Neural crest cell (in vitro differentiated cells): ENCODE measurements around the gene C1S. TPM values are rescaled to one million over a fixed set of nuclear protein-coding genes. Genes with fewer than 3 reads are reported as not detected.
A peak's percentile ranks its signal among the peaks of the same experiment; 100 is the strongest.

Experiments used
- DNase-seq: peaks from one replicate; pipeline ENCODE4 v3.0.0; 2021; ENCODE audit warnings: low read depth, mixed read lengths, low spot score
- H3K27ac Mint-ChIP-seq: one replicate; pipeline ENCODE4 v1.8.0; 2021; ENCODE audit warnings: mild to moderate bottlenecking, mixed read lengths; ENCODE audit not compliant: unreplicated experiment
- H3K27me3 Mint-ChIP-seq: 2 replicates; pipeline ENCODE4 v1.8.0; 2021; ENCODE audit warnings: low read depth, mild to moderate bottlenecking, mixed read lengths
- H3K36me3 Mint-ChIP-seq: 2 replicates; pipeline ENCODE4 v1.8.0; 2021; ENCODE audit warnings: low read depth, mild to moderate bottlenecking, mixed read lengths
- H3K4me1 Mint-ChIP-seq: 2 replicates; pipeline ENCODE4 v1.8.0; 2021; ENCODE audit warnings: mixed read lengths
- H3K4me3 Mint-ChIP-seq: one replicate; pipeline ENCODE4 v1.8.0; 2021; ENCODE audit warnings: mild to moderate bottlenecking, mixed read lengths
- H3K9me3 Mint-ChIP-seq: 2 replicates; pipeline ENCODE4 v1.8.0; 2021; ENCODE audit warnings: mixed read lengths
- total RNA-seq: library from RNA; stranded (reverse); gene quantifications from 2 replicates; pipeline ENCODE4 v1.2.1, GENCODE V29; 2021
- TF ChIP-seq, protein P1 (sequence below): fragments of 200-600 bp; sonication (generic); conservative IDR thresholded peaks from 2 replicates; pipeline ENCODE4 v1.5.0; 2021; ENCODE audit warnings: antibody characterized with exemption, mild to moderate bottlenecking

C1S gene
- total RNA-seq, 1 donor from 2014 or later = 2.2 TPM

DNA sequence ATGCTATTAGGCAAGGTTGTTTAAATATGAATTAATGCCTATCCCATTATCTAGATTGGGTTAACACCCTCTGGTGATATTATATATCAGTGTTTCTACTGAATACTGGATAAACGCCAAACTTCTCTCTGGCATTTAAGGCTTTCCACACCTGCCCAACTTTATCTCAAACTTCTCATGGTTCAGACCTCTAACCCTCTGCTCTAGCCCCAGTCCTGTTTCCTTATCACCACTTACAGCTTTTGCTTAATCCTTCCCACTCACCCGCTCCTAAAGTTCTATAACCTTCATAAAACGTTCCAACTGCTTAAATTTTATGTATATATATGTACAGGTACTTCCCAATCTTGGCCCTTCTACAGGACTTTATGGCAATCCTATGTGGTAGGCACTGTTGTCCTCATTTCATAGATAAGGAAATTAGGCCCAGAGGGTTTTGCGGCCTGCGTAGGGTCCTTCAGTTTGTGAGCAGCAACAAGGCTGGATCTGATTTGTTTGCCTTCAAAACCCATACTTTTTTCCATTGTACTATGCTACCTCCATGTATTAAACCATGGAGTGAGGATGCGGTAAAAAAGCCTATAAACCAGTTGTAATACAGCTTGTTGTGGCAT is 43.5 kb upstream of the C1S start:
- no peak overlapping the region for H3K27ac Mint-ChIP-seq
- TF ChIP-seq, protein P1, sequence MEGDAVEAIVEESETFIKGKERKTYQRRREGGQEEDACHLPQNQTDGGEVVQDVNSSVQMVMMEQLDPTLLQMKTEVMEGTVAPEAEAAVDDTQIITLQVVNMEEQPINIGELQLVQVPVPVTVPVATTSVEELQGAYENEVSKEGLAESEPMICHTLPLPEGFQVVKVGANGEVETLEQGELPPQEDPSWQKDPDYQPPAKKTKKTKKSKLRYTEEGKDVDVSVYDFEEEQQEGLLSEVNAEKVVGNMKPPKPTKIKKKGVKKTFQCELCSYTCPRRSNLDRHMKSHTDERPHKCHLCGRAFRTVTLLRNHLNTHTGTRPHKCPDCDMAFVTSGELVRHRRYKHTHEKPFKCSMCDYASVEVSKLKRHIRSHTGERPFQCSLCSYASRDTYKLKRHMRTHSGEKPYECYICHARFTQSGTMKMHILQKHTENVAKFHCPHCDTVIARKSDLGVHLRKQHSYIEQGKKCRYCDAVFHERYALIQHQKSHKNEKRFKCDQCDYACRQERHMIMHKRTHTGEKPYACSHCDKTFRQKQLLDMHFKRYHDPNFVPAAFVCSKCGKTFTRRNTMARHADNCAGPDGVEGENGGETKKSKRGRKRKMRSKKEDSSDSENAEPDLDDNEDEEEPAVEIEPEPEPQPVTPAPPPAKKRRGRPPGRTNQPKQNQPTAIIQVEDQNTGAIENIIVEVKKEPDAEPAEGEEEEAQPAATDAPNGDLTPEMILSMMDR = no peak
- peaks cover 29% of the 10 kb centered on the region for H3K4me1 Mint-ChIP-seq
- no peaks in the 10 kb centered on the region for H3K27me3 Mint-ChIP-seq
- H3K36me3 Mint-ChIP-seq = no peaks in the 10 kb centered on the region
- peak overlapping the region; percentile 91 for H3K4me3 Mint-ChIP-seq
- H3K9me3 Mint-ChIP-seq = no peaks in the 10 kb centered on the region
- no peak for DNase-seq

GRCh38 chr12:7017870-7018349 is 42.6 kb upstream of the C1S start:
- Mint-ChIP-seq H3K27ac (peak overlapping the region; percentile 71), H3K36me3 (no peaks in the 10 kb centered on the region), H3K4me1 (peaks cover 29% of the 10 kb centered on the region), H3K27me3 (no peaks in the 10 kb centered on the region), H3K9me3 (no peaks in the 10 kb centered on the region), H3K4me3 (peak overlapping the region; percentile 91)
- TF ChIP-seq, protein P1 = no peak
- no peak for DNase-seq

DNA sequence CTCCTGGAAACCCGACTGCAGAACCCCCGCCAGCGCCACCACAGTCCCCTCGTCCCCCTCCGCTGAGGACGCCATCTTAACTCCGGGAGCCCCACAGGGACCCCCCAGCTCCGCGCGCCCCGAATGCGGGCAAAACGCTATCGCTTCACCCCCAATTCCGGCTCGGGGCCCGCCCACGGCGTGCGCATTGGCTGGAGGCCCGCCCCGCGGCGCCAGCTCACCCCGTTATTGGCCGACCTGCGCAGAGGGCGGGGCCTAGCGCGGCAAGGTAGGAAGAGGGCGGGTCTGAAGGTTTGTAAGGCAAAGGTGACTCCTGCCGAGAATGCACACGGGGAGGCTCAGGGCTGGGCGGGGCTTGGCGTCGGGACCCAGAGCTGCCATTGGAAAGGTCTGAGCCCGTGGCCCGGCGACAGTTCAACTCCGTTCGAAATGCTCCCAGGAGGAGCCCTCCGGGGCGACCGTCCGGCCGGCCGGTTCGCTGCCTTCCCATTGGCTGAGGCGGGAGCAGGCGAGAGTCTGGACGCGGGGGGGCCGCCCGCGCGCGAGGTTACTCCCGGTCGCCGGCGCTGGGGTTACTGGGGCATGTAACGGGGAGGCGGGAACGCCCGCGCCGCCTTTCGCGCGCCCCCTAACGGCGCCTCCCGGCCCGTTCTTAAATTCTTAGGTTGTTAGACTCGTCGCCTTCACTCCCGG is 42.0 kb upstream of the C1S start, which contains the start of gene LPCAT3:
LPCAT3 (minus strand) TSS at position 127 of the 693 bp plus-strand sequence; CDS start at position 75, 52 bp downstream.
- Mint-ChIP-seq H3K27me3 (no peaks in the 10 kb centered on the region), H3K4me3 (peak within 1 kb of the TSS; percentile 91), H3K9me3 (no peaks in the 10 kb centered on the region), H3K4me1 (peaks cover 29% of the 10 kb centered on the region), H3K36me3 (no peaks in the 10 kb centered on the region), H3K27ac (peak within 1 kb of the TSS; percentile 98)
- TF ChIP-seq, protein P1 = peak; percentile 97
- peak; percentile 97 for DNase-seq

DNA sequence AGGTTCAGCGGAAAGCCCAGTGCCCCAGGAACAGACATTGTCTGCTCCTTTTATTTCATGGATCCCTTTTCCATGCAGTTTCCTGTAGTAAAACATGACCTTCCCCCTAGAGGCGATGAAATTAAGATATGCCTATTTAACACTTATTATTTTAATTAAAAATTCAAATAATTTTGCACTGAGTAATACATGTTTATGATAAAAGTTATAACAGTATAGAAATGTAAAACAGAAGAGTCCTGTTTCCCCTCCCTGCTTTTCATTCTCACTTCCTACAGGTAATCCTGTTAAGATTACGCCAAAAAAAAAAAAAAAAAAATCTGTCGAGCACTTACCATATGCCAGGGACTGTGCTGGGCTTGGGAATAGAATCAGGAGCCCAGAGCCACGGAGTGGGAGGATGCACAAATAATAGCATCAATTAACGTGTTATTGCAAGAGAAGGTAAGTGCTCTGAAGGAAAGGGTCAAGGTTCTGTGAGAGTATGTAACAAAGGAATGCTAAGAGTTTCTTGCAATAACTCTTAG is 41.4 kb upstream of the C1S start:
- Mint-ChIP-seq H3K9me3 (no peaks in the 10 kb centered on the region), H3K27ac (peak overlapping the region; percentile 69), H3K36me3 (no peaks in the 10 kb centered on the region), H3K27me3 (no peaks in the 10 kb centered on the region), H3K4me1 (peaks cover 29% of the 10 kb centered on the region), H3K4me3 (peak overlapping the region; percentile 91)
- TF ChIP-seq, protein P1 = peak; percentile 41
- no peak for DNase-seq

GRCh38 chr12:7021956-7022355 is 38.6 kb upstream of the C1S start:
- TF ChIP-seq, protein P1 = no peak
- Mint-ChIP-seq H3K36me3 (no peaks in the 10 kb centered on the region), H3K4me3 (no peak overlapping the region), H3K9me3 (no peaks in the 10 kb centered on the region), H3K27me3 (no peaks in the 10 kb centered on the region), H3K27ac (no peak overlapping the region), H3K4me1 (peaks cover 18% of the 10 kb centered on the region)
- no peak for DNase-seq
